Liver (tissue), 9 donors: ENCODE results near the gene CFAP77. TPM values are rescaled to one million over a fixed set of nuclear protein-coding genes. Genes with fewer than 3 reads are reported as not detected.

ENCODE experiments used
- DNase-seq: peaks from one replicate; pipeline ENCODE4 v3.0.0-alpha.2; 2017; ENCODE audit warnings: low spot score
- H3K27ac ChIP-seq, 2 donors: one replicate each; pipeline ENCODE4 v1.7.0; 2013; ENCODE audit warnings: inconsistent platforms in 2 of 2, low read length in 2 of 2, control low read depth in 1 of 2, low read depth in 1 of 2, mild to moderate bottlenecking in 1 of 2
- H3K27me3 ChIP-seq, 4 donors: one replicate each; pipeline versions ENCODE4 v1.6.1 to v1.7.0; 2013; ENCODE audit warnings: low read length in 3 of 4, inconsistent platforms in 1 of 4, mild to moderate bottlenecking in 1 of 4, moderate library complexity in 1 of 4; ENCODE audit not compliant: control insufficient read depth in 4 of 4, insufficient read depth in 4 of 4
- H3K36me3 ChIP-seq, 4 donors: one replicate each; pipeline versions ENCODE4 v1.6.1 to v1.7.0; 2013; ENCODE audit warnings: low read length in 3 of 4, mild to moderate bottlenecking in 3 of 4, low read depth in 1 of 4, moderate library complexity in 1 of 4; ENCODE audit not compliant: control insufficient read depth in 4 of 4, insufficient read depth in 3 of 4
- H3K4me1 ChIP-seq, 4 donors: one replicate each; pipeline versions ENCODE4 v1.6.1 to v1.7.0; 2013; ENCODE audit warnings: low read length in 3 of 4, mild to moderate bottlenecking in 3 of 4, moderate library complexity in 1 of 4; ENCODE audit not compliant: control insufficient read depth in 4 of 4, insufficient read depth in 4 of 4
- H3K4me3 ChIP-seq, 3 donors: one replicate each; pipeline versions ENCODE4 v1.6.1 to v1.7.0; 2013; ENCODE audit warnings: low read length in 3 of 3, control low read depth in 1 of 3, low read depth in 1 of 3, mild to moderate bottlenecking in 1 of 3
- H3K9ac ChIP-seq, 2 donors: one replicate each; pipeline ENCODE4 v1.7.0; 2013; ENCODE audit warnings: low read length in 2 of 2, mild to moderate bottlenecking in 2 of 2, moderate library complexity in 2 of 2, control low read depth in 1 of 2, low read depth in 1 of 2
- H3K9me3 ChIP-seq, 4 donors: one replicate each; pipeline versions ENCODE4 v1.6.1 to v1.7.0; 2013; ENCODE audit warnings: low read length in 3 of 4; ENCODE audit not compliant: control insufficient read depth in 4 of 4
- ATF3 ChIP-seq: IDR thresholded peaks from 2 replicates; pipeline ENCODE4 v1.6.1; 2016; ENCODE audit warnings: antibody characterized with exemption
- EGR1 ChIP-seq, 2 donors: IDR thresholded peaks; 2 replicates each; pipeline ENCODE4 v1.6.1; 2016 to 2018; ENCODE audit warnings: antibody characterized with exemption in 2 of 2, low read depth in 2 of 2
- FOXA1 ChIP-seq: IDR thresholded peaks from 2 replicates; pipeline ENCODE4 v1.6.1; 2016; ENCODE audit warnings: antibody characterized with exemption
- GABPA ChIP-seq, 2 donors: IDR thresholded peaks in 1 of 2; conservative IDR thresholded peaks in 1 of 2; 2 replicates each; pipeline ENCODE4 v1.6.1; 2016; ENCODE audit warnings: antibody characterized with exemption in 2 of 2, mild to moderate bottlenecking in 1 of 2, moderate library complexity in 1 of 2
- HNF4A ChIP-seq, 2 donors: conservative IDR thresholded peaks; 2 replicates each; pipeline ENCODE4 v1.6.1; 2016; ENCODE audit warnings: antibody characterized with exemption in 2 of 2, mild to moderate bottlenecking in 2 of 2
- HNF4G ChIP-seq: IDR thresholded peaks from 2 replicates; pipeline ENCODE4 v1.6.1; 2016; ENCODE audit warnings: antibody characterized with exemption
- JUND ChIP-seq, 2 donors: IDR thresholded peaks; 2 replicates each; pipeline ENCODE4 v1.6.1; 2016; ENCODE audit warnings: antibody characterized with exemption in 2 of 2
- NR2F2 ChIP-seq: IDR thresholded peaks from 2 replicates; pipeline ENCODE4 v1.6.1; 2016; ENCODE audit warnings: antibody characterized with exemption
- RAD21 ChIP-seq, 2 donors: IDR thresholded peaks; 2 replicates each; pipeline ENCODE4 v1.6.1; 2016; ENCODE audit warnings: antibody characterized with exemption in 2 of 2, mild to moderate bottlenecking in 2 of 2
- RXRA ChIP-seq, 2 donors: IDR thresholded peaks; 2 replicates each; pipeline ENCODE4 v1.6.1; 2017 to 2018; ENCODE audit warnings: antibody characterized with exemption in 2 of 2, mild to moderate bottlenecking in 1 of 2
- SP1 ChIP-seq: IDR thresholded peaks from 2 replicates; pipeline ENCODE4 v1.6.1; 2018; ENCODE audit warnings: antibody characterized with exemption, mild to moderate bottlenecking
- TAF1 ChIP-seq: conservative IDR thresholded peaks from 2 replicates; pipeline ENCODE4 v1.6.1; 2016; ENCODE audit warnings: antibody characterized with exemption, mild to moderate bottlenecking
- YY1 ChIP-seq: IDR thresholded peaks from 2 replicates; pipeline ENCODE4 v1.6.1; 2016; ENCODE audit warnings: antibody characterized with exemption, mild to moderate bottlenecking
- ZBTB33 ChIP-seq: IDR thresholded peaks from 2 replicates; pipeline ENCODE4 v1.6.1; 2016; ENCODE audit warnings: antibody characterized with exemption
- WGBS: extraction: QIAGEN DNeasy Blood & Tissue Kit; methylation state at CpG from one replicate; pipeline ENCODE4 v1.1.7; 2013; 5-methylcytosine and 5-hydroxymethylcytosine counted together
- polyA plus RNA-seq, 2 donors: library from polyadenylated mRNA; stranded (reverse) in 1 of 2; unstranded in 1 of 2; fragments of 200-250 nt in 1 of 2; fragments of >200 nt in 1 of 2; fragmentation: Nextera tagmentation in 1 of 2; extraction: Ambion mirVana in 1 of 2; gene quantifications; one replicate each; pipeline versions ENCODE4 v1.2.1 to v1.2.3, GENCODE V29; 2013 to 2015
- total RNA-seq, 2 donors: library from RNA; depleted of rRNA; stranded (reverse); fragments of >200 nt; gene quantifications; one replicate each; pipeline ENCODE4 v1.2.3, GENCODE V29; 2014
- TF ChIP-seq, protein P1 (sequence below): fragments of 150-350 bp; IDR thresholded peaks from 2 replicates; pipeline ENCODE4 v1.5.1; 2017; ENCODE audit warnings: improper control_type of control experiment, low read depth, low read length; ENCODE audit not compliant: missing input control
- TF ChIP-seq, protein P2 (sequence below): IDR thresholded peaks from 2 replicates; pipeline ENCODE4 v1.6.1; 2016; ENCODE audit warnings: antibody characterized with exemption
- donor health status: healthy.
- donor health status: healthy.
- donor health status: healthy.
- donor health status: healthy.
- donor health status: healthy.

CFAP77 gene
- total and polyA plus RNA-seq, 4 donors, result not detected

- no peak for DNase-seq
- H3K9me3 ChIP-seq, result peaks cover 0 to 2% (median 0%) of the 10 kb centered on the region in 4 donors
- H3K27me3 ChIP-seq, result peaks cover 0 to 3% (median 0%) of the 10 kb centered on the region in 4 donors
- no peaks in the 10 kb centered on the region for H3K4me1 ChIP-seq
- no peak for TF ChIP-seq TAF1
- TF ChIP-seq, protein P1, sequence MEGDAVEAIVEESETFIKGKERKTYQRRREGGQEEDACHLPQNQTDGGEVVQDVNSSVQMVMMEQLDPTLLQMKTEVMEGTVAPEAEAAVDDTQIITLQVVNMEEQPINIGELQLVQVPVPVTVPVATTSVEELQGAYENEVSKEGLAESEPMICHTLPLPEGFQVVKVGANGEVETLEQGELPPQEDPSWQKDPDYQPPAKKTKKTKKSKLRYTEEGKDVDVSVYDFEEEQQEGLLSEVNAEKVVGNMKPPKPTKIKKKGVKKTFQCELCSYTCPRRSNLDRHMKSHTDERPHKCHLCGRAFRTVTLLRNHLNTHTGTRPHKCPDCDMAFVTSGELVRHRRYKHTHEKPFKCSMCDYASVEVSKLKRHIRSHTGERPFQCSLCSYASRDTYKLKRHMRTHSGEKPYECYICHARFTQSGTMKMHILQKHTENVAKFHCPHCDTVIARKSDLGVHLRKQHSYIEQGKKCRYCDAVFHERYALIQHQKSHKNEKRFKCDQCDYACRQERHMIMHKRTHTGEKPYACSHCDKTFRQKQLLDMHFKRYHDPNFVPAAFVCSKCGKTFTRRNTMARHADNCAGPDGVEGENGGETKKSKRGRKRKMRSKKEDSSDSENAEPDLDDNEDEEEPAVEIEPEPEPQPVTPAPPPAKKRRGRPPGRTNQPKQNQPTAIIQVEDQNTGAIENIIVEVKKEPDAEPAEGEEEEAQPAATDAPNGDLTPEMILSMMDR, result no peak
- no peaks in the 10 kb centered on the region for H3K36me3 ChIP-seq
- H3K4me3 ChIP-seq, result no peak overlapping the region
- no peak overlapping the region for H3K27ac ChIP-seq
- 58% methylated on average over 10 of the region's 10 CpGs for WGBS
- no peak overlapping the region for H3K9ac ChIP-seq
These were observed 24.9 kb downstream of the CFAP77 start for GRCh38 chr9:132434881-132435280.

GRCh38 chr9:132439153-132439552 lies 29.1 kb downstream of the CFAP77 start:
- TF ChIP-seq TAF1 (no peak), SP1 (no peak), NR2F2 (no peak), FOXA1 (no peak), HNF4A (conservative IDR thresholded peaks at IDR 0.05) (no peak), ATF3 (no peak), RAD21 (IDR thresholded peaks at IDR 0.05) (no peak)
- TF ChIP-seq, protein P1, result no peak
- TF ChIP-seq, protein P2, sequence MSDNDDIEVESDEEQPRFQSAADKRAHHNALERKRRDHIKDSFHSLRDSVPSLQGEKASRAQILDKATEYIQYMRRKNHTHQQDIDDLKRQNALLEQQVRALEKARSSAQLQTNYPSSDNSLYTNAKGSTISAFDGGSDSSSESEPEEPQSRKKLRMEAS, result no peak
- Histone ChIP-seq H3K4me1 (no peaks in the 10 kb centered on the region), H3K4me3 (no peak overlapping the region), H3K27me3 (peaks cover 0 to 7% (median 2%) of the 10 kb centered on the region in 4 donors), H3K9me3 (peaks cover 0 to 2% (median 0%) of the 10 kb centered on the region in 4 donors), H3K36me3 (no peaks in the 10 kb centered on the region), H3K27ac (no peak overlapping the region), H3K9ac (no peak overlapping the region)
- WGBS, result 61% methylated on average over 4 of the region's 4 CpGs
- DNase-seq, result no peak

GRCh38 chr9:132440735-132441134 lies 30.7 kb downstream of the CFAP77 start:
- Histone ChIP-seq H3K4me1 (no peaks in the 10 kb centered on the region), H3K27me3 (peaks cover 0 to 10% (median 2%) of the 10 kb centered on the region in 4 donors), H3K27ac (no peak overlapping the region), H3K9me3 (no peaks in the 10 kb centered on the region), H3K36me3 (no peaks in the 10 kb centered on the region), H3K4me3 (no peak overlapping the region), H3K9ac (no peak overlapping the region)
- no peak for DNase-seq
- TF ChIP-seq HNF4G, result no peak
- TF ChIP-seq, protein P1, result no peak
- no peak for TF ChIP-seq RAD21 (IDR thresholded peaks at IDR 0.05)
- TF ChIP-seq SP1, result no peak
- no peak for TF ChIP-seq ZBTB33
- TF ChIP-seq GABPA (IDR thresholded peaks at IDR 0.05 in 1 of 2, conservative IDR thresholded peaks at IDR 0.05 in 1 of 2), result no peak
- no peak for TF ChIP-seq YY1
- TF ChIP-seq, protein P2, result no peak
- no peak for TF ChIP-seq RXRA (IDR thresholded peaks at IDR 0.05)
- no peak for TF ChIP-seq ATF3
- TF ChIP-seq JUND (IDR thresholded peaks at IDR 0.05), result no peak
- TF ChIP-seq EGR1 (IDR thresholded peaks at IDR 0.05; ENCODE audit: low read depth in 2 of 2), result no peak
- 66% methylated on average over 6 of the region's 6 CpGs for WGBS
